ENCODE results near the gene CSNK2A1.

DNA sequence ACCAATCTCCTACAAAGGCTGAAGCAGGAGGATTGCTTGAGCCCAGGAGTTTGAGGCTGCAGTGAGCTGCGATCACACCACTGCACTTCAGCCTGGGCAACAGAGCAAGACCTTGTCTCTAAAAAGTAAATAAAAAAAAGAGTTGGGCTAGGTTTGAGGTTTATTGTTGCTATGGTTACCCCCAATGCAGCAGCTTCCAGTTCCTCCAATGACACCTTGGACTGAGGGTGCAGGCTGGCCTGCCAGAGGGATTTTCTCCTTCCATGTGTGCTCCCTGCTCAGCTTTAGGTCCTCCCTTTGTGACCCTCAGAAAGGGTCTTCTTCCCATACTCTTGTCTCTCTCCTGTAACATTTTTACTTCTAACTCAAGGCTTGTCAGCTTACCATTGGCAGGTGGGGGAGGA, 70.7 kb downstream of the CSNK2A1 start:
- TF ChIP-seq EZH2 (IDR thresholded peaks at IDR 0.05): no peak
- TF ChIP-seq POLR2AphosphoS5 (IDR thresholded peaks at IDR 0.05; ENCODE audit: borderline replicate concordance, low read depth, low read length): no peak

Data from SK-N-MC (cell line).